Fibroblast of pulmonary artery (primary cell): Measurements from ENCODE around the gene MAFB.

Experiments used
- DNase-seq: peaks from one replicate; pipeline ENCODE4 v3.0.0-alpha.2; 2010; ENCODE audit warnings: low read depth
- H3K4me3 ChIP-seq: replicated peaks from 2 replicates; pipeline ENCODE4 v1.5.1; 2011; ENCODE audit warnings: low read depth, mild to moderate bottlenecking, control low read depth, low read length, moderate library complexity
- TF ChIP-seq, protein P1 (sequence below): IDR thresholded peaks from 2 replicates; pipeline ENCODE4 v1.5.1; 2011; ENCODE audit warnings: mild to moderate bottlenecking, control low read depth, low read length, inconsistent platforms; ENCODE audit errors: missing control alignments

Gene MAFB

GRCh38 chr20:40704828-40705227 lies 15.8 kb upstream of the MAFB start:
- TF ChIP-seq, protein P1, sequence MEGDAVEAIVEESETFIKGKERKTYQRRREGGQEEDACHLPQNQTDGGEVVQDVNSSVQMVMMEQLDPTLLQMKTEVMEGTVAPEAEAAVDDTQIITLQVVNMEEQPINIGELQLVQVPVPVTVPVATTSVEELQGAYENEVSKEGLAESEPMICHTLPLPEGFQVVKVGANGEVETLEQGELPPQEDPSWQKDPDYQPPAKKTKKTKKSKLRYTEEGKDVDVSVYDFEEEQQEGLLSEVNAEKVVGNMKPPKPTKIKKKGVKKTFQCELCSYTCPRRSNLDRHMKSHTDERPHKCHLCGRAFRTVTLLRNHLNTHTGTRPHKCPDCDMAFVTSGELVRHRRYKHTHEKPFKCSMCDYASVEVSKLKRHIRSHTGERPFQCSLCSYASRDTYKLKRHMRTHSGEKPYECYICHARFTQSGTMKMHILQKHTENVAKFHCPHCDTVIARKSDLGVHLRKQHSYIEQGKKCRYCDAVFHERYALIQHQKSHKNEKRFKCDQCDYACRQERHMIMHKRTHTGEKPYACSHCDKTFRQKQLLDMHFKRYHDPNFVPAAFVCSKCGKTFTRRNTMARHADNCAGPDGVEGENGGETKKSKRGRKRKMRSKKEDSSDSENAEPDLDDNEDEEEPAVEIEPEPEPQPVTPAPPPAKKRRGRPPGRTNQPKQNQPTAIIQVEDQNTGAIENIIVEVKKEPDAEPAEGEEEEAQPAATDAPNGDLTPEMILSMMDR, result no peak
- DNase-seq, result no peak
- H3K4me3 ChIP-seq, result no peak overlapping the region

GRCh38 chr20:40703975-40704530 lies 15.0 kb upstream of the MAFB start:
- DNase-seq, result no peak
- TF ChIP-seq, protein P1, result no peak
- no peak overlapping the region for H3K4me3 ChIP-seq

DNA sequence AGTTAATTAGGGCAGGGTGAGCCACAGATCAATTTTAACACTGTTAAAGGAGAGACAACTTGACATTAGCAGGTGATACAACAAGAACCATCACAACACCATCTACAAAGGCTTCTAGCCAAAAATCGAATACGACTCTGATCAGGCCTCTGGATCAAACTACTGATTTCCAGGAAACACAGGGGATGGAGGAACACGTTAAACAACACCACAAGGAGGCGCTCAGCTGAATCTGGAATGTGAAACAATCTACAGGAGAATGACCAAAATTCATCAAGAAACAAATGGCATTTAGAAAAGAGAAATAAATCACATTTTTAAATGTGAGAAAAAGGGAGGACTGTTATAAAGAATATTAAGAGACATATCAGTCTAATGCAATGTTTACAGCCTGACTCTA lies 13.5 kb upstream of the MAFB start:
- no peak overlapping the region for H3K4me3 ChIP-seq
- TF ChIP-seq, protein P1, result peak; percentile 24
- no peak for DNase-seq

GRCh38 chr20:40698744-40699143 lies 9.7 kb upstream of the MAFB start:
- H3K4me3 ChIP-seq, result no peak overlapping the region
- DNase-seq, result no peak
- TF ChIP-seq, protein P1, result no peak

DNA sequence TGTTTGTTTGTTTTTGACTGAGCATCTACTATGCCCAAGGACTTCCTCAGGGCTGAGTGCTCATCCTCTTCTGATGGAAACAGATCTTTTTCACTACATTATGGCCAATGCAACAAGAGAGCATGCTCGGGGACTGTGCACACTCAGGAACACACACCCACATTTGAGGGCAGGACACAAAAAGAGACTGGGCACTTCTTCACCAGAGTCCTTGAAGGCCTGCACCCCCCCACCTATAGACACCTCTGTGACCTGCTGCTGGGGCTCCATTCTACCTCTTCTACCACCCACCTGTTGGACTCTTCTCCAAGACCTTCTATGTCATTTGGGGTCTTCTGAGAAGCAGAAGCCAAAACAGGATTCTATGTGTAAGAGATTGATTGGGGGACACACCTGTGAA lies 9.2 kb upstream of the MAFB start:
- no peak for DNase-seq
- no peak overlapping the region for H3K4me3 ChIP-seq
- TF ChIP-seq, protein P1, result no peak

DNA sequence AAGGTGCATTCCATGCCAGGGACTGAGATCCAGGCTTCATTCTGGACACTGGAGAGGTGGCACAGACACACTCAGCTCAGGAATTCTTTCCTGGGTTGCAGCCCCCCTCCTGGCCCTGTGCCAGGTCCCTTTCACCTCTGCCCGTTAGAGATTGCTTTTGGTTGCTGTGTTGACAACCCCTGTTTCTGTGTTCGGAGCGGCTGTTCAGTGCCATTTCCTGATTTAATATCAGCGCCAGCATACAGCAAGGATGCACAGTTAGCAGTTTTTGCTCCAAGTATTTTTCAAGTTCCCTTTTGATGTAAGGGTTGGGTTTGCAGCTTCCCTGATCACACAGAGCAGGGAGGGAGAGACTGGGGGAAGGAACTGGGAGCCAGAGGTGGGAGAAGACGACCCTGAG lies 8.5 kb upstream of the MAFB start:
- DNase-seq, result no peak
- no peak overlapping the region for H3K4me3 ChIP-seq
- TF ChIP-seq, protein P1, result no peak

DNA sequence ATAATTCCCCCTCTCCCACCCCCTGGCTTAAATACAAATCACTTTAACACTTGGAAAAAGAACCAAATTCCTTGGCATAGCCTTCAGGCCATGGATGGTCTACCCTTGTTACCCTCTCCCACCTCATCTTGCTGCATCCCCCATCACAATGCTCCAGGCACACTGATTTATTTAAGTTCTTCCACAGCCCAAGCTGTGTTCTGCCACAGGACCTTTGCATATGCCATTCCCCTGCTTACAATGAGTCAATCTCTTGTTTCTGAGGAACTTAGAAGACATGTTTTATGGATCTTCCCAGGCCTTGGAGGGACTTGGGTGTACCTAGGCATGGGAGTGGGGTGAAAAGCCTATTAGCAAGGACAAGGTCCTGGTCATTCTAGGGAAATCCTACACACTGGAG lies 6.2 kb upstream of the MAFB start:
- TF ChIP-seq, protein P1, result no peak
- no peak overlapping the region for H3K4me3 ChIP-seq
- no peak for DNase-seq
